Lower leg skin (tissue), 3 donors: ENCODE measurements around the gene ETS1.

ENCODE experiments used
- POLR2A ChIP-seq, 2 donors: fragments of 450-650 bp; IDR thresholded peaks; one replicate each; pipeline ENCODE4 v1.6.1; 2016 to 2017; ENCODE audit warnings: antibody characterized with exemption in 2 of 2, mild to moderate bottlenecking in 1 of 2, moderate library complexity in 1 of 2
- TF ChIP-seq, protein P1 (sequence below), 3 donors: fragments of 450-650 bp; IDR thresholded peaks; one replicate each; pipeline ENCODE4 v1.5.1; 2016; ENCODE audit warnings: antibody characterized with exemption in 3 of 3, mild to moderate bottlenecking in 3 of 3, moderate library complexity in 2 of 3

DNA sequence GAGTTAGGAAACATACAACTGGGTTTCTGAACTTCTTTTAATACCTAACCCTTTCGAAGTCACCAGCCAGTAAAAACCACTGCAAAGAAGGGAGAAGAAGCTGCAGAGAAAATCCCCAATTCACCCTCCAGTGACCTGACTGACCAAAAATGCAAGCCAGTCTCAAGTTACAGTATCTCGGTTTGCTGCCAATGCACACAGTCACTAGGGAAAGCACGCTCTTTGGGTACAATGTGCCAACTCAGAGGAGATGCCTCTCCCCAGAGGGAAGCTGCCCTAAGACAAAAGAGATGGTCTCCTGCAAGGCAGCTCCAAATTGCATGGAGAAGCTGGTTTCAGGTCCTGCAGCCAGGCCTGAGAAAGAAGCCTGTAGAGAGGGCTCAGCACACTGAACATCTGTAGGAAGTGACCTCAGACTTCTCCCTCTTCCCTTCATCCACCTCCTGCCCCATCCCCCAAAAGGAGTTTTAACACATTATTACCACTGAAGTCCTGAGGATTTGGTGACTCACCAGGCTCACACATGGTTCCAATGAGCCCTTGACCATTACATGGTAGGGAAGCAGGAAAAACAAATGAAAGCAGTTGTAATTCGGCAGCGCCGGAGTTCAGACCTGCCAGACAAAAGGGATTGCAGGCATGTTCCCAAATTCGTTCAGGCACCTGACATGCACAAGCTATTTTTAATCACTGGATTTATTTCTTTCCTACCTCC lies 90.1 kb downstream of the ETS1 start:
- TF ChIP-seq, protein P1, sequence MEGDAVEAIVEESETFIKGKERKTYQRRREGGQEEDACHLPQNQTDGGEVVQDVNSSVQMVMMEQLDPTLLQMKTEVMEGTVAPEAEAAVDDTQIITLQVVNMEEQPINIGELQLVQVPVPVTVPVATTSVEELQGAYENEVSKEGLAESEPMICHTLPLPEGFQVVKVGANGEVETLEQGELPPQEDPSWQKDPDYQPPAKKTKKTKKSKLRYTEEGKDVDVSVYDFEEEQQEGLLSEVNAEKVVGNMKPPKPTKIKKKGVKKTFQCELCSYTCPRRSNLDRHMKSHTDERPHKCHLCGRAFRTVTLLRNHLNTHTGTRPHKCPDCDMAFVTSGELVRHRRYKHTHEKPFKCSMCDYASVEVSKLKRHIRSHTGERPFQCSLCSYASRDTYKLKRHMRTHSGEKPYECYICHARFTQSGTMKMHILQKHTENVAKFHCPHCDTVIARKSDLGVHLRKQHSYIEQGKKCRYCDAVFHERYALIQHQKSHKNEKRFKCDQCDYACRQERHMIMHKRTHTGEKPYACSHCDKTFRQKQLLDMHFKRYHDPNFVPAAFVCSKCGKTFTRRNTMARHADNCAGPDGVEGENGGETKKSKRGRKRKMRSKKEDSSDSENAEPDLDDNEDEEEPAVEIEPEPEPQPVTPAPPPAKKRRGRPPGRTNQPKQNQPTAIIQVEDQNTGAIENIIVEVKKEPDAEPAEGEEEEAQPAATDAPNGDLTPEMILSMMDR (IDR thresholded peaks at IDR 0.05): no peak
- no peak for TF ChIP-seq POLR2A (IDR thresholded peaks at IDR 0.05)
